A172 (cell line): ENCODE measurements around the gene ITPR1. TPM values are rescaled to one million over a fixed set of nuclear protein-coding genes. Genes with fewer than 3 reads are reported as not detected.

Source experiments
- DNase-seq: peaks from one replicate; pipeline ENCODE4 v3.0.0-alpha.2; 2015; ENCODE audit warnings: low spot score
- total RNA-seq: library from RNA; depleted of rRNA; stranded (reverse); fragments of >200 nt; shearing (Covaris generic); gene quantifications from 2 replicates; pipeline ENCODE4 v1.2.3, GENCODE V29; 2014

The ITPR1 gene
- total RNA-seq, 1 experiment from 2014 or later = 7.6 TPM

- no peak for DNase-seq
Observed at GRCh38 chr3:4684976-4685375, 191.8 kb downstream of the ITPR1 start.

DNA sequence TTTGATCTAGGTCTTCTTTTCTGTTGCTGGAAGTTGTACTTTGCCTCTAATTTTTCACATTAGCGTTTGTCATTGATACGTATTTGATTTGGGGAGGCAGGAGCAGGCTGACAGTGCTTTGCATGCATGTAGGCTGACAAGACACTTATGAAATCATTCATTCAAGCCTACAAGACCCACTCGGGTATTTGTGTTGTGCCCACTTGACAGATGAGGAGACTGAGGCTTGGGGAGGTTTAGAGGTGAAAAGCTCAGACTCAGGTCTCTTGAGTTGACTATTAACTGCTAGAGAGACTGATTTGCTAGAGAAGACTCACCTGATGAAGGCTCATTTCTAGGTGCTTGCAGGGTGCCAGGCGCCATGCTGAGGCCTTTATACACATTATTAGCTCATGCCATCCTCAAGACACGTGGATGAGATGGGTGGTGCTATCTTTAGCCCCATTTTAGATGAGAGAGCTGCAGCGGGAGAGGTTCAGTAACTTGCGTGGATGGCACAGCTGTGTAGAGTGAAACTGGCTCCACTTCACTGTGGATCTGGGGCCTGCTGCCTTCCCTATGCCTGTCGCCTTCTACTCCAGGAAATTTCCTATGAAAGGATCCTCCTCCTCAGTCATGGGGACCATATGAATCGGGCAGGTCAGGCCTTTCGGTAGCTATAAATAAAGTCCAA lies 192.7 kb downstream of the ITPR1 start:
- no peak for DNase-seq

DNA sequence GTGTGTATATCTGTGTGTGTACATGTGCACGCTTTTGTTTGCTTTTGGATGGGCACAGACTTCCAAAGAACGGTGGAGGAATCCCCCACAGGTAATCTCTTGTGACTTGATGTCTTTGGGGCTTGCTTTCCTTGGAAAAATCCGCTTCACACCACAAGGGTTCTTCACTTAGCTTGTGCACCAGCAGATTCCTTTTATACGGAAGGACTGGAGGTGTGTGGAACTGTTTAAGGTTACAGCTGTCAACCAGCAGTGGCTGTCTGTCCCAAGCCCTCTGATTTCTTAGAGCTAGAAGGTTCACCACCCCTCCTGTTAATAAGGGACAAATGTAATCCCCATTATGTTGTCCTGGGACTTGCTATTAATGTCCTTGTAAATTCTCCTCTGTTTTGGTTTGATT lies 193.5 kb downstream of the ITPR1 start:
- no peak for DNase-seq

DNA sequence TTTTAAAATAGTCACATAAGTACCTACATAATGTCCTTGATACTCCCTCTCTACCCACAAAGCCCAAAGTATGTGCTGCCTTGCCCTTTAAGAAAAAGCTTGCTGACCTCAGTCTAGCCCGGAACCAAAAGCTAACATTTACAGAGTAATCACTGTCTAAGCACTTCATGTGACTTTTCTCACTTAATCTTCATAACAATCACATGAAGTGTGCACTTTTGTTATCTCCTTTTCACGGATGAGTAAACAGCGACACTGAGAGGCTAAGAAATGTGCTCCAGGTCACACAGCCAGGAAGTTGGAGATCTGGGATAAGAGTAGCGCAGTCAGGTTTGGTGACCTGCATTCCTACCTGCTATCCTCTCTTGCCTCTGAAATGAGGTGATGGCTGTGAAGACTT lies 194.0 kb downstream of the ITPR1 start:
- no peak for DNase-seq

DNA sequence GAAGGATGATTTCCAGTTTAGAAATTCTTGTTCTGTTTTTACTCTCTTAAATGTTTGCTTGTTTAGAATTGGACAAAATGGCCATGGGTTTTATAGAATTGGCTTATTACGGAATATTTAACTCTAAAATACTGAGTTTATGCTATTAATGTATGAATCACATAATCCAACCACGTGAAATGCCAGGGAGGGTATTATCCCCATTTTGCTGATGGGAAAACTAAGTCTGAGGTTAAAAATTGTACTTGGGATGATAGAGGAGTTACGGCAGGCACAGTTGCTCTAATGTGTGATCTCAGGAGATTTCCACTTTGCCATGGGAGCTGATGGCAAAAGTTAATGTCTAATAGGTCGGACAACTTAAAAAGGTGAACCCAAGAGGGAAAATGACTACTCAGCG lies 194.4 kb downstream of the ITPR1 start:
- DNase-seq = no peak

- DNase-seq = no peak
Observed at GRCh38 chr3:4688411-4688810, 195.3 kb downstream of the ITPR1 start.

DNA sequence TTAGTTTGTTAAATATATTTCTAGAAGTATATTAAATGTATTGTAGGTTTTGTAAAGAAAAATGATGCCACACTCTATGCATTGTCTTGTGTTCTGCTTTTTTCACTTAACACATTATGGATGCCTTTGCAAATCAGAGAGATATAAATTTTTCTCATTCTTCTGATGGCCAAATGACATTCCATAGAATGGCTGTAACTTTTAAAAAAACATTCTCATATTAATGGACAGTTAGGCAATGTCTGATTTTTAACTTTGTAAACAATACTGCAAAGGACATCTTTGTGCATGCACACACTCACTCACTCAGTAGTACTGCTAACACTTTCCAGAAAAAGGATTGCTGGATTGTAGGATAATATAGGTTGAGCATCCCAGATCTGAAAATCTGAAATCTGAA lies 195.9 kb downstream of the ITPR1 start:
- DNase-seq = no peak

DNA sequence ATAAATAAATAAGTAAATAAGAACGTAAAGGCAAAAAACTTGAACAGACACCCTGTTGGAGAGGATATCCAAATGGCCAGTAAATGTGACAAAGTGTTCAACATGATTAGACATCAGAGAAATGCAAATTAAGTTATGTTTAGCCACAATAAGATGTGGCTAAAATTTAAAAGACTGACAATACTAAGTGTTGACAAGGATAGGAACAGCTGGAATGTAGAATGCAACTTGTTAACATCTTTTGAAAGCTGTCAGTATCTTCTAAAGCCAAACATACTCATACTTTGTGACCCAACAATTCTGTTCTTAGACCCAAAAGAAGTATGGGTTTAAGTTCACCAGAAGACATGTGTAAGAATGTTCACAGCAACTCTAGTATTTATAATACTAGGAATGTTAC lies 197.1 kb downstream of the ITPR1 start:
- DNase-seq = no peak

GRCh38 chr3:4693620-4694019 lies 200.5 kb downstream of the ITPR1 start:
- no peak for DNase-seq

- no peak for DNase-seq
Observed at GRCh38 chr3:4695846-4696245, 202.7 kb downstream of the ITPR1 start.

DNA sequence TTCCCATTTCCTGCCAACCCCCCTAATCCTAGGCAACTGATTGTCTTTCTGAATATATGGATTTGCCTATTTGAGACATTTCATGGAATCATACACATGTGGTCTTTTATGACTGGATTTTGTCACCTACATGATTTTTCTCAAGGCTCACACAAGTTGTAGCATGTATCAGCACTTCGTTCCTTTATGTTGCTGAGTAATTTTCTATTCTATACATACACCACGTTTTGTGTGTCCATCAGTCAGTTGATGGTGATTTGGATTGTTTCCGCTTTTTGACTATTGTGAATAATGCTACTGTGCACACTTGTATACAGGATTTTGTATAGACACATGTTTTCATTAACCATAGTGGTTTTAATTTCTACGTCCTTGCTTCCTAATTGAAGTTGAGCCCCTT lies 203.1 kb downstream of the ITPR1 start:
- DNase-seq = no peak

DNA sequence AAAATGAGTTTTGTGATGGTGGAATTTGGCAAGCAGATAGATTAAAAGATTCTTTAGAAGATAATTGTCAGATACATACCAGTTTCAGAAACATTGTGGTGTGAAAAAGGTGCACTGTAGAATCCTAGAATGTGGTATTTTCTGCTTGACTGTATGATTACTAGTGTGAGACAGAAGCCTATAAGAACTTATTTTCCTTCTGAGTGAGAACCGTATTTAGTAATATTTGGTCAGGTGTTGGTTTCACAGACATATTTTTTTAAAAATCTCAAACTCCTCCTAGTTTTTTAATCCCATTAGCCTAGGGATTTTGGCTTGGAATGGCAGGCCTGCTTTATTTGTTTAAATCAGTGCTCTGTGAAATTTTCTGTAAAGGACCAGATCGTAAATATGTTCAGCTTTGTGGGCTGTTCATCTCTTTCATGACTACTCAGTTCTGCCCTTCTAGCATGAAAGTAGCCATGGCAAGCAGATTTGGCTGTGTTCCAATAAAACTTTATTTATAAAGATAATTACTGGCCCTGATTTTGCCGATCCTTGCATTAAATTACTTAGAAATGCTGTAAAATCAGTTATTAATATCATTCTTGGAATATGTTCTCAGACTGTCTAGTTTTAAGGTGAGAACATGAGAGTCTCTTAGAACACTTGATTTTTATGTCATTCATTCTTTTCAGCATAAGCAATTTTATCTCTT lies 205.1 kb downstream of the ITPR1 start:
- DNase-seq = no peak

GRCh38 chr3:4703054-4703480 lies 209.9 kb downstream of the ITPR1 start:
- DNase-seq = no peak

- DNase-seq = no peak
Observed at GRCh38 chr3:4704552-4704951, 211.4 kb downstream of the ITPR1 start.

GRCh38 chr3:4707324-4707723 lies 214.2 kb downstream of the ITPR1 start:
- DNase-seq = no peak

DNA sequence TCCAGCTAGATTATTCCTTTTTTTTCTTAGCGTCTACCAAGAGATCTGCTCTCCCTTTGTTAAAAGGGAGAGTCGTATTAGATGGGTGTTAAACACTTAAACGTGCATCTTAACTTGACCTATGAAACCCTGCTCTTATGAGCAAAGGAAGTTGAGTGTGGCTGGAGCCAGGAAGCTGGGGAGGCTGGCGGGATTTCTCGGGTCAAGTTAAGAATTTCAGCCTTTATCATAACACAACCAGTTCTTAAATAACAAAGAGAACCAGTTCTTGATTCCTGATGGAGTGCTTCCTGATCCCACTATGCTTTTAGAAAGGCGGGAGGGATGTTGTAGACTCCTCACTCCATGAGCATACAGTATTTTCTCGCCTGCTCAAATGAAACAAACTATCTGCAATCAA lies 215.1 kb downstream of the ITPR1 start:
- DNase-seq = no peak

DNA sequence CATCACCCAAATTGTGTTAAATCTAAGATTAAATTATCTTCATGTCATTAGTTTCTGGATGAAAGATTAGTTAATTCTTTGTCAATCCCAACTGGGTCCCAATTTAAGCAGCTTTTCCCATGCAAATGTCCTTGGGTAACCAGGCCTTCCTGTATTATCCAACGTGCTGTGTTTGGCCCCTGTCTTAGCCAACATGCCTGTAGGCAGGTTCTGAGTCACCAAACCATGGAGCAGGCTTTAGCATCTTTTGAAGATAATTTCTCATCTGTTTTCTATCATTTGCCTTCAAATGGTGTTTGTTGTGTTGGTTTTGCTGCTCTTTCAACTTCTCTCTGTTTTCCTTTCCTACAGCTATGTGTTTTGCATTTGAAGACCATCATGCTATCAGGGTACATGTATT lies 216.2 kb downstream of the ITPR1 start:
- DNase-seq = no peak

GRCh38 chr3:4710191-4710590 lies 217.0 kb downstream of the ITPR1 start:
- DNase-seq = no peak

DNA sequence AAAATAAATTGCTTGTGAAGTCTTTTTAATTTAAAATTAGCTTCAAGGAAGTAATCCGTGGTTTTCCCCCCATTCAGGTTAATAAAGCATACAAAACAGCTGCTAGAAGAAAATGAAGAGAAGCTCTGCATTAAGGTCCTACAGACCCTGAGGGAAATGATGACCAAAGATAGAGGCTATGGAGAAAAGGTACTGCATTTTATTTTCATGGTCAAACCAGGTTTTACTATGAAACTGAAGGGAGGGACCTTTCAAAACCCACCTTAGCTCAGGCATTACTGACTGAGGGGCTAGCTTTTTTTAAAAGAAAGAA lies 218.5 kb downstream of the ITPR1 start:
- DNase-seq = no peak

DNA sequence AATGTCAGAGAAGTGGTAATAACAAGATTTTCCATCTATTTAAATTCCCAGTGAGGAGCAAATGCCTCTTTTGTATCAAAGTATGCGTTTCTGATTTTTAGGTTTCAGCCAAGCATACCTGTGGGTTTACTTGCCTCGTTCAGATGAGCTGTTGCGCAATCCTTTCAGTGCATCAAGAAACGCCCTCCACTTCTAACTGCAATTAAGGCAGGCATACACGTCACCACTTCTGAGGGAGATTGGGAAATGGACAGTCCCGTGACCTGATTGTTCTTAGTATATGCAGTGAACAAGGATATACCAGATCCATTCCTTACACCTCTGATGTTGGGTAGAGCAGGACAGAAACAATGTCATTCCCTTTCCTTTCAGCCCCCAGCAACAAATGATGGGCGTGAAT lies 219.0 kb downstream of the ITPR1 start:
- DNase-seq = peak; percentile 82

DNA sequence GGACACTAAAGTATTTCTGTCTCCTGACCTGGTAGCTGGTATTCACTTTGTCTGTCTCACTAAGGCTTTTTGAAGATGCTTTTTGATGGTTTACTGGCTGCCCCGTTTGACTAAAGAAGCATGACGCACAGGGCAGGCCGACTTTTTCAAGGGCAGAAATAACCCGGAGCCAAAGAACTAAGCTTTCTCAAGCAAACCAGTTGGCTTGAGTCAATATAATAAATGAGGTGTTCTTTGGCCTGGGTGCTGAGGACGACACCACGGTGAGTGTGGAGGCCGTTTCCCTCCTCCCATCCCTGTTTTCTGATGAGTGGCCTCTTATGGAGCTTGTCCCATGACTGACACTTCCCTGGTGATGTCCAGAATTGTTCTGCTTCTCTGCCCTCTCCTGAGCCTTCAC lies 220.9 kb downstream of the ITPR1 start:
- DNase-seq = no peak

DNA sequence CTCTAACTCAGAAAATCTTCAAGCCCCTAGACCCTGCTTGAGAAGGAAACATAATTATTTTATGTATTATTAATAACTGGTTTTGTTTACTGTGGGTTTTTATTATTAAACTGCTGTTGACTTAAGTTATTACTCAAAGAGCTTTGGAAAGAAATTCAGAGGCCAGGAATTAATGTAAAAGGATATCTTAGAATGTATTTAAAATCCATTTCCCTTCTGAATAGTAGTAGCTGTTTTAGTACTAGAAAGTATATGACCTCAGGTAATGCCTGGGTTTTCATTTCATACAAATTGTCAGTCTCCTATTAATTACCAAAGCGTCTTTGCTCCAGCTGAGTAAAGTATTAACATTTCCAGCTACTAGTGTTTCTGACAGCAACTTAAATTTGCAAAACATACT lies 223.1 kb downstream of the ITPR1 start:
- DNase-seq = no peak

GRCh38 chr3:4716706-4717362 lies 223.7 kb downstream of the ITPR1 start:
- peak; percentile 25 for DNase-seq
